AG09319 (cell line): ENCODE data around the gene ZBED4.
"Not testable (repeated sequence)": the region's sequence is repeated elsewhere in the genome, so short reads cannot be mapped to it uniquely, and the experiment has no call there.

Source experiments
- DNase-seq: peaks from one replicate; pipeline ENCODE4 v3.0.0-alpha.2; 2010; ENCODE audit warnings: low read depth; ENCODE audit errors: extremely low read depth
- TF ChIP-seq, protein P1 (sequence below): IDR thresholded peaks from 2 replicates; pipeline ENCODE4 v1.5.1; 2011; ENCODE audit warnings: low read depth, mild to moderate bottlenecking, inconsistent platforms, low read length, moderate library complexity

Gene ZBED4

GRCh38 chr22:49850959-49851802 lies 2.5 kb upstream of the ZBED4 start:
- TF ChIP-seq, protein P1, sequence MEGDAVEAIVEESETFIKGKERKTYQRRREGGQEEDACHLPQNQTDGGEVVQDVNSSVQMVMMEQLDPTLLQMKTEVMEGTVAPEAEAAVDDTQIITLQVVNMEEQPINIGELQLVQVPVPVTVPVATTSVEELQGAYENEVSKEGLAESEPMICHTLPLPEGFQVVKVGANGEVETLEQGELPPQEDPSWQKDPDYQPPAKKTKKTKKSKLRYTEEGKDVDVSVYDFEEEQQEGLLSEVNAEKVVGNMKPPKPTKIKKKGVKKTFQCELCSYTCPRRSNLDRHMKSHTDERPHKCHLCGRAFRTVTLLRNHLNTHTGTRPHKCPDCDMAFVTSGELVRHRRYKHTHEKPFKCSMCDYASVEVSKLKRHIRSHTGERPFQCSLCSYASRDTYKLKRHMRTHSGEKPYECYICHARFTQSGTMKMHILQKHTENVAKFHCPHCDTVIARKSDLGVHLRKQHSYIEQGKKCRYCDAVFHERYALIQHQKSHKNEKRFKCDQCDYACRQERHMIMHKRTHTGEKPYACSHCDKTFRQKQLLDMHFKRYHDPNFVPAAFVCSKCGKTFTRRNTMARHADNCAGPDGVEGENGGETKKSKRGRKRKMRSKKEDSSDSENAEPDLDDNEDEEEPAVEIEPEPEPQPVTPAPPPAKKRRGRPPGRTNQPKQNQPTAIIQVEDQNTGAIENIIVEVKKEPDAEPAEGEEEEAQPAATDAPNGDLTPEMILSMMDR = no peak
- DNase-seq = no peak

DNA sequence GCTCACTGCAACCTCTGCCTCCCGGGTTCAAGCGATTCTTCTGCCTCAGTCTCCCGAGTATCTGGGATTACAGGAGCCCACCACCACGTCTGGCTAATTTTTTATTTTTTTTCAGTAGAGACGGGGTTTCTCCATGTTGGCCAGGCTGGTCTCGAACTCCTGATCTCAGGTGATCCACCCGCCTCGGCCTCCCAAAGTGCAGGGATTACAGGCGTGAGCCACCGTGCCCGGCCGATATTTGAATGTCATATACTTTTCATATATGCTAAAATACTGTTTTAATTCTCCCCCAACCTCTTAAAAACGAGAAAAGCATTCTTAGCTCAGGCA lies 1.1 kb upstream of the ZBED4 start:
- DNase-seq = not testable (repeated sequence)

GRCh38 chr22:49853981-49854831 lies 562 bp downstream of the ZBED4 start:
- DNase-seq = no peak
- TF ChIP-seq, protein P1 = no peak

DNA sequence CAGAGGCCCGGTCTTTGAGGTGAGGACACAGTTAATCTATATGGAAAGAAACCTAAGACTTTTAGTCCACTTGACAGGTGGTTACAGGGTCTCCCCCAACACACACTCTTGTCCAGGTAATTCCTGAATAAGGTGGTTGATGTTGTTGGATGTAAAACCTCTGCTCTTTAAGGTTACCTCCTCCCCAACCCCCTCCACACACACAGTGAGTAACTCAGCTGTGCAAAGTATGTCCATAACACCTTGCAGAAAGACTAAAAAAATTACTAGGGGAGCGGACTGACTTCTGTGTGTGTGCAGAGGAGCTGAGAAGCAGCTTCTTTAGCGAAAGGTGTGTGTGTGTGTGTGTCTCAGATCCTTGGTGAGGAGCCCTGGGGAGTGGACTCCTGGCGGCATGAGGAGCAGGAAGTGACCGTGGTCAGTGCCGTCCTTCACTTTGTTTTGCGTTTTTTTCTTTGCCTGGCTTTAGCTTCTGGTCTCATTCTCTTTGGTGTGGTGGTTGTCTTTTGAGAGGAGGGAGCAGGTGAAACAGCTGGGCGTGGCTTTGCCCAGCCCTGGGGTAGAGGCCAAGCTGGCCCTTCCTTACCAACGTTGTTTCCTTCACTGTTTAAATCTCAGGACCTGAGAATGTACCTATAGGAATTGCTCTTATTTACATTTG lies 1.7 kb downstream of the ZBED4 start:
- DNase-seq = no peak
- TF ChIP-seq, protein P1 = no peak

DNA sequence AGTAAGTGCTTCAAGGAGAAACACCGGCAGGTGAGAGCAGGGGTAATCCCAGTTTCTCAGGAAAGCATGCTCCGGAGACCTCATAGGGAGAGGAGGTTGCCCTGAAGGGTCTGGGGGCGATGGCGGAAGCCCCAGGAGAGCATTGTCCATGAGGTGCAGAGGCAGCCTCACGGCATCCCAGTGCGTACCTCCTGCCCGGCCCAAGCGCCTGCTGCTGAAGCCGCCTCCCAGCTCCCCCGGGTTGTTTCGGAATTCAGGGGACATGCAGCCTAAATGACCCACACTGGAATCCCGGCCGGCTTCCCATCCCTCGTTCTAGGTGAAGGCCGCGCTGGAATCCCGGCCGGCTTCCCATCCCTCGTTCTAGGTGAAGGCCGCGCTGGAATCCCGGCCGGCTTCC lies 2.7 kb downstream of the ZBED4 start:
- TF ChIP-seq, protein P1 = no peak
- DNase-seq = no peak

DNA sequence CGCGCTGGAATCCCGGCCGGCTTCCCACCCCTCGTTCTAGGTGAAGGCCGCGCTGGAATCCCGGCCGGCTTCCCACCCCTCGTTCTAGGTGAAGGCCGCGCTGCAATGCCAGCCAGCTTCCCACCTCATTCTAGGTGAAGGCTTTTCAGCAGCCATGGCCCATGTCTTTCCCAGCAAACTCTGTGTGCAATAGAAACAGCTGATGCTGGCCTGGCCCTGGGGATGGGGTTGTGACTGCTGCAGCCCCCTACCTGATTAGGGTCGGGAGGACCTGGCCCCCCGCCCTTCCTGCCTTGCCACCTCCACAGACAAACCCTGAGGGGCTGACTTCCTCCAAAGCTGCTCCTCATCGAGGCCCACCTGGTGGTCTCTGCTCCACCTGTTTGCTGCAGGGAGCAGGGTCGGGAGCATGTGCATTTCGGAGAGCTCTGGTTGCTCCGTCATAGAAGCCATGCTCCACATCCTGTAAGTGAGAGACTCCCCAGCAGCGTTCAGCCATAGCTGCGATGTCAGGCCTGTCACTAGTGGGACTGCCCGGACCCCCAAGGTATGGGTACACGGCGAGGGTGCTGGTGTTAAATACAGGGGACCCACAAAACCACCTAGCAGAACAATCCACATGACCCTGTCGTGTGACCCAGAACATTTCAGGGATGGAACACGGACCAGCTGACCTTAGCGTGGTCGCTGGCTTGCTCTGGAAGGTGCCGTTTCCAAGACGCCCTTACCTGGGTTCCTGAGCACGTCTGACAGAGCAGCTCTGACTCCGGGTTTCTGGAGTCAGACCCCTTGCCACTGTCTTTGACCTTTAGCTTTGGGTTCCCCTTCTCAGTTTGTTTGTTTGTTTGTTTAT lies 3.3 kb downstream of the ZBED4 start:
- DNase-seq = no peak
- TF ChIP-seq, protein P1 = no peak

DNA sequence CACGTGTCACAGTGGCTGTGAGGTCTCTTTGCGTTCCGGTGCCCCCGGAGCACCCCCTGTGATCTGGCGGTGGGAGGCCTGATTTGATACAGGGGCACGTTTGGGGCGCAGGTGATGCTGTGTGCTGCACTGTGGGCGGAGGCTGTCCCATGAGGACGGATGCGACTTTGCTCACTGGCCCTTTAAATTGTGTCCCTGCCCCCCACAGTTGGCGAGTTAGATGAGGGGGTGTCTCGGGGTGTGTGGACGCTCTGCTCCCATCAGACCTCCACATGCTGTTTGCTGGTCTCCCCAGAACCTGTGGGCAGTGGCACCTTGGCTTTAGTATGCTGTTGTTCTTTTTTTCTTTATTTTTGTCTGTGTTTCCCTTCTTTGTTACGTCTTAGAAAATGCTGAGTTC lies 5.2 kb downstream of the ZBED4 start:
- no peak for DNase-seq
- TF ChIP-seq, protein P1 = no peak
